GM13976 (cell line): Measurements from ENCODE around the gene JSRP1.

Experiments
- DNase-seq: peaks from one replicate; pipeline ENCODE4 v3.0.0; 2012; ENCODE audit warnings: low spot score
- in situ Hi-C: fragments of 300-500 bp; cut with MboI; formaldehyde crosslinking; loops from one replicate; pipeline ENCODE4 v1.12.0; 2022; ENCODE audit warnings: low sequenced_read_pairs, mixed read lengths, inconsistent platforms; ENCODE audit not compliant: unreplicated experiment
- TF ChIP-seq, protein P1 (sequence below): IDR thresholded peaks from 2 replicates; pipeline ENCODE4 v1.5.1; 2012; ENCODE audit warnings: borderline replicate concordance, mild to moderate bottlenecking; ENCODE audit not compliant: insufficient read depth; ENCODE audit errors: extremely low read depth, missing control alignments, control extremely low read depth

JSRP1 gene

DNA sequence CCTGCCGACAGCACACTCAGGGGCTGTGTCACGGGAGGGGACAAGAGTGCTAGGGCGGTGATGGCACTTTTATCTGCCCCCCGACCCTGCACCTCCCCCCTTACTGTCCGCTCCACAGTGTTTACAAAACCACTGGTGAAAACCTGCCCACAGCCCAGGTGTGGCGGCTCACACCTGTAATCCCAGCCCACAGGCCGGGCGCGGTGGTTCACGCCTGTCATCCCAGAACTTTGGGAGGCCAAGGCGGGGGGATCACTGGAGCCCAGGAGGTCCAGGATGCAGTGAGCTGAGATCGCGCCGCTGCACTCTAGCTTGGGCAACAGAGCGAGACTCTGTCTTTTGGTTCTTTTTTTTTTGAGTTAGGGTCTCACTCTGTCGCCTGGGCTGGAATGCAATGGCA, 39.9 kb upstream of the JSRP1 start:
- DNase-seq = no peak
- TF ChIP-seq, protein P1, sequence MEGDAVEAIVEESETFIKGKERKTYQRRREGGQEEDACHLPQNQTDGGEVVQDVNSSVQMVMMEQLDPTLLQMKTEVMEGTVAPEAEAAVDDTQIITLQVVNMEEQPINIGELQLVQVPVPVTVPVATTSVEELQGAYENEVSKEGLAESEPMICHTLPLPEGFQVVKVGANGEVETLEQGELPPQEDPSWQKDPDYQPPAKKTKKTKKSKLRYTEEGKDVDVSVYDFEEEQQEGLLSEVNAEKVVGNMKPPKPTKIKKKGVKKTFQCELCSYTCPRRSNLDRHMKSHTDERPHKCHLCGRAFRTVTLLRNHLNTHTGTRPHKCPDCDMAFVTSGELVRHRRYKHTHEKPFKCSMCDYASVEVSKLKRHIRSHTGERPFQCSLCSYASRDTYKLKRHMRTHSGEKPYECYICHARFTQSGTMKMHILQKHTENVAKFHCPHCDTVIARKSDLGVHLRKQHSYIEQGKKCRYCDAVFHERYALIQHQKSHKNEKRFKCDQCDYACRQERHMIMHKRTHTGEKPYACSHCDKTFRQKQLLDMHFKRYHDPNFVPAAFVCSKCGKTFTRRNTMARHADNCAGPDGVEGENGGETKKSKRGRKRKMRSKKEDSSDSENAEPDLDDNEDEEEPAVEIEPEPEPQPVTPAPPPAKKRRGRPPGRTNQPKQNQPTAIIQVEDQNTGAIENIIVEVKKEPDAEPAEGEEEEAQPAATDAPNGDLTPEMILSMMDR = no peak
- in situ Hi-C loops = no loop called here

DNA sequence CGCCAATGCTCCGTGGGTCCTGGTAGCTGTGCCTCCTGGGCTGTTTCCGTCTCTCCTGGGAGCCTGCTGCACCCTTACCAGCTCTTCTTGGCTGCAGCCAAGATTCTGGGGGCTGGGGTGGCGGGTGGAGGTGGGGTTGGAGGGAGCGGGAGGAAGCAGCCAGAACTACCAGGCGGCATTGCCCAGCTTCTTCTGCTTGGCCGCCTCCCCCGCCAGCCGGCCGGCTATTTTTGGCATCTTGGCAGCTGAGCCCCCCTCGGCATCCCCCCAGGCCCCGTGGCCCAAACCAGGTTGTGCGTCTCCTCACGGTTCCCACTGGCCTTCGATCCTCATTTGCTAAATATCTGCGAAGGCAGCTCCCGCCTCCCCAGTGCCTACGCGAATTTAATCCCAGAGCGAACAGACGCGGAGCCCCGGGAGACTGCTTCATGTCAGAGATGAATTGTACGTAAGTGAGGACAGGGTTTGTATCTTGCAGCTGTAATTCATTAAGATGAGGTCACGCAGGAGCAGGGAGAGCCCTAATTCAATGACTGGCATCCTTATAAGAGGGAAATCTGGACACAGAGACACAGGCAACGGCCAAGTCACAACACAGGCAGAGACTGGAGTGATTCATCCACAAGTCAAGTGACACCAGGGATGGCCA, 38.6 kb upstream of the JSRP1 start:
- TF ChIP-seq, protein P1 = no peak
- no peak for DNase-seq
- in situ Hi-C loops = no loop called here

DNA sequence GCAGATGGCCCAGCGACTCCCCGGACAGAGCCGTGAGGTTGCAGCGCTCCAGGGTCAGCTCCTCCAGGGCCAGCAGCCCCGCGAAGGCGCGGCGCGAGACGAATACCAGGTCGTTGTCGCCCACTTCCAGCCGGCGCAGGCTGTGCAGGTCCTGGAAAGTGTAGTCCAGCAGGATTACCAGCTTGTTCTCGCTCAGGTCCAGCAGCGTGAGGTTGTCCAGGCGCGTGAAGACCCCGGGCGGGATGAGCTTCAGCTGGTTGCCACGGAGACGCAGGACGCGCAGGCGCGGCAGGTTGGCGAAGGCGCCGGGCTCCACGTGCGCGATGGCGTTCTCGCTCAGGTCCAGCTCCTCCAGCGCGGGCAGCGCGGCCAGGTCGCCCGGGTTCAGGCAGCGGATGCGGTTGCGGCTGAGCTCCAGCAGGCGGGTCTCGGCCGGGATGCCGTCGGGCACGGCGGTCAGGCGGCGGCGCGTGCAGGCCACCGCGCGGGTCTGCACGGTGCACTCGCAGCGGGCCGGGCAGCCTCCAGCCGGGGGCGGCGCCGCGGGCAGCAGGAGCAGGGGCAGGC, 35.1 kb upstream of the JSRP1 start:
- TF ChIP-seq, protein P1 = no peak
- in situ Hi-C loops = no loop called here
- DNase-seq = no peak

DNA sequence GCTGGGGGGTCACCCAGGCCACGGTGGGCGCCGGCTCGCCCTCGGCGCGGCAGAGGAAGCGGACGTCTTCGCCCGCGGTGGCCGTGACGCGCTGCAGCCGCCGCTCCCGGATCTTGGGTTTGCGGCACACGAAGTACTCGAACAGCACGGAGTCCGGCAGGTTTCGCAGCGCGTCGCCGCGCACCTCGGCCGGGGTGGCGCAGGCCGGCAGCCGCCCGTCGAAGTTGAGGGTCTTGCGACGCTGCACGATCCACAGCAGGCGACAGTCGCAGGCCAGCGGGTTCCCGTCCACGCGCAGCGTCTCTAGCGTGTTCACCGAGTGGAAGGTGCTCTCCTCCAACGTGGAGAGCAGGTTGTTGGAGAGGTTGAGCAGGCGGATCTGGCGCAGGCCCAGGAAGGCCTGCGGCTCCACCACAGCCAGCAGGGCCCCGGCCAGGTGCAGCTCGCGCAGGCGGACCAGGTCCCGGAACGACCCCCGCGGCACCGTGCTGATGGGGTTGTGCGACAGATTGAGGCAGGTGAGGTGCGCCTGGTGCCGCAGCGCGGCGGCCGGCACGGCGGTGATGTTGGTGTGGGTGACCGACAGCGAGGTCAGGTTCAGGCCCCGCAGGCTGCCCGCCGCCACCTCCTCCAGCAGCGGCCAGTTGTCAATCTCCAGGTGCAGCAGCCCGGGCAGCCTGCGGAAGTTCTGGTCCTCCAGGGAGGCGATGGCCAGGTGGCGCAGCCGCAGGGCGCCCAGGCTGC, 34.4 kb upstream of the JSRP1 start:
- DNase-seq = no peak
- in situ Hi-C loops = no loop called here
- TF ChIP-seq, protein P1 = no peak

DNA sequence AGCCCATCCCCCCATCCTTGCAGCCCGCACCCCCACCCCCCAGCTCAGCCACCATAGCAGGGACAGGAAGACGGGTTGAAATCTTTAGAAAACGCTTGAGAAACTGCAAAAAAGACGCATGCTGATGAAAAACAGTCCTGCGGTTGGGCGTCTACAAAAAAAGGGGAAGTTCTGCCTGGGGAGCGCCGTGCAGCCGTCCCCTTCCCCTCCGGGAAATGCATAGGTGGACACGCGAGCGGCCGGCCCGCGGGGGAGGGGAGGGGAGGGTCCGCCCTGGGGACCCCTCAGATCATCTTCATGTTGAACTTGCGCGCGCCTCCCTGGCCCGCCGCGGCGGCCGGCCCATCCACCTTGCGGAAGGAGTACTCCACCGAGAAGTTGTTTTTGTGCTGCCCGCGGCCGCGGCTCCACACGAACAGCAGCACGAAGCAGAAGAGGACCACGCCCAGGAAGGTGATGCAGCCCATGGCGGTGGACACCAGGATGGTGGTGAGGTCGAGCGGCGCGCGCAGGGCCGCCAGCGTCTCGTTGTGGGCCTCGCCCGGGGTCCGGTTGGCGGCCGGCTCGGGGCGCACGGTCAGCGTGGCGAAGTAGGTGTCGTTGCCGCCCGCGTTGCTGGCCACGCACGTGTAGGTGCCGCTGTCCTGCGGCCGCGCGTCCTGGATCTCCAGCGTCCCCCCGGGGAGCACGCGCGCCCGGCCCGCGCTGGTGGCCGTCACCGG, 33.7 kb upstream of the JSRP1 start:
- DNase-seq = peak; percentile 88
- TF ChIP-seq, protein P1 = no peak
- in situ Hi-C loops = no loop called here

DNA sequence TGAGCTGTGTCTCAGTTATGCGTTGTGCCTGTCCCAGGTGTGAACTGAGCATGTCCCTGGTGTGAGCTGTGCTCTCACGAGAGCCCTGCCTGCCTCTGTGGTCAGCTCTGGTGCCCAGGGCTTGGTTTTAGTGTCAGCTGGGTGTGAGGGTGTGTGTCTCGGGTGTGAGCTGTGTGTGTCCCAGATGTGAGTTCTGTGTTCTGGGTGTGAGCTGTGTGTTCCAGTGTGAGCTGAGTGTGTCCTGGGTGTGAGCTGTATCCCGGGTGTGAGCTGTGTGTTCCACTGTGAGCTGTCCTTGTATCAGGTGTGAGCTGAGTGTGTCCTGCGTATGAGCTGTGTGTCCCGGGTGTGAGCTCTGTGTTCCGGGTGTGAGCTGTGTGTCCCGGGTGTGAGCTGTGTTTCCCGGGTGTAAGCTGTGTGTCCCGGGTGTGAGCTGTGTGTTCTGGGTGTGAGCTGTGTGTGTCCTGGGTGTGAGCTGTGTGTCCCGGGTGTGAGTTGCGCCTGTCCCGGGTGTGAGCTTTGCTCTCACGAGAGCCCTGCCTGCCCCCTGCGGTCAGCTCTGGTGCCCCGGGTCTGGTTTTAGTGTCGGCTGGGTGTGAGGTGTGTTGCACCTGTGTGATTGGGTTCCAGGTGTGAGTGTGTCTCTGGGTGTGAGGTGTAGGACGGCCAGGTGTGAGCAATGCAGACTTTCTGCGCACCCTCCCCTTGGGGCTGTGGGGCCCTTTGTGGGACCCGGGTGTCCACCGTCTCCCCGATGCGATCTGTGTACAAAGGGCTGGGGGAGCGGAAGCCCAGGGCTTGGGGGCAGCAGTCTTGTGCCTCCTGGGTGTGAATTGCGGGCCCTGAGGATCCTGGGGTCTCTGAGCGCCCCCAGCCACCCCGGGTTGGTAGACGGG, 32.8 kb upstream of the JSRP1 start:
- no peak for DNase-seq
- in situ Hi-C loops = no loop called here
- TF ChIP-seq, protein P1 = no peak
